Calu3 (cell line): Measurements from ENCODE around the gene NGEF. TPM values are rescaled to one million over a fixed set of nuclear protein-coding genes. Genes with fewer than 3 reads are reported as not detected.

Source experiments
- BruUV-seq: library from RNA; stranded (reverse); fragments of 400-500 nt; replicated peaks from 2 replicates; lab custom pipeline; 2021; lab: Mats Ljungman, UMichigan
- CTCF ChIA-PET: fragments of 300-600 bp; sonication (Branson Sonifier 250); formaldehyde crosslinking; loops from one replicate; lab custom pipeline; 2022; ENCODE audit warnings: antibody characterized with exemption; lab: Charles Lee
- DNase-seq: peaks from one replicate; pipeline ENCODE4 v3.0.0; 2022
- H3K27ac Mint-ChIP-seq: one replicate; pipeline ENCODE4 v1.8.0; 2022; ENCODE audit warnings: mixed read lengths; ENCODE audit not compliant: unreplicated experiment
- H3K27me3 Mint-ChIP-seq: one replicate; pipeline ENCODE4 v1.8.0; 2022; ENCODE audit warnings: mixed read lengths; ENCODE audit not compliant: unreplicated experiment
- H3K36me3 Mint-ChIP-seq: one replicate; pipeline ENCODE4 v1.8.0; 2022; ENCODE audit warnings: mild to moderate bottlenecking, moderate library complexity, mixed read lengths; ENCODE audit not compliant: insufficient read depth, unreplicated experiment
- H3K4me1 Mint-ChIP-seq: one replicate; pipeline ENCODE4 v1.8.0; 2022; ENCODE audit warnings: mild to moderate bottlenecking, low read depth, mixed read lengths; ENCODE audit not compliant: unreplicated experiment
- H3K4me3 Mint-ChIP-seq: one replicate; pipeline ENCODE4 v1.8.0; 2022; ENCODE audit warnings: mild to moderate bottlenecking, low read depth, moderate library complexity, mixed read lengths; ENCODE audit not compliant: unreplicated experiment
- H3K9me3 Mint-ChIP-seq: one replicate; pipeline ENCODE4 v1.8.0; 2022; ENCODE audit warnings: low read depth, mixed read lengths; ENCODE audit not compliant: unreplicated experiment
- intact Hi-C: fragments of 100-400 bp; cut with micrococcal nuclease; formaldehyde crosslinking; loops from one replicate; pipeline ENCODE4 v1.10.0; 2022; ENCODE audit not compliant: unreplicated experiment
- total RNA-seq: library from RNA; stranded (reverse); gene quantifications from 2 replicates; pipeline ENCODE4 v1.2.3, GENCODE V29; 2022
- TF ChIP-seq, protein P1 (sequence below): fragments of 200-600 bp; IDR thresholded peaks from one replicate; pipeline ENCODE4 v1.8.0; 2022; ENCODE audit warnings: antibody characterized with exemption; ENCODE audit not compliant: unreplicated experiment

Gene NGEF
- total RNA-seq, 1 experiment from 2014 or later: 1.7 TPM

GRCh38 chr2:232919141-232919540 is 93.9 kb downstream of the NGEF start:
- H3K27ac Mint-ChIP-seq: no peak overlapping the region
- H3K27me3 Mint-ChIP-seq: peaks cover 14% of the 10 kb centered on the region

GRCh38 chr2:232913903-232914302 is 99.2 kb downstream of the NGEF start:
- BruUV-seq: no TSS peak
- TF ChIP-seq, protein P1, sequence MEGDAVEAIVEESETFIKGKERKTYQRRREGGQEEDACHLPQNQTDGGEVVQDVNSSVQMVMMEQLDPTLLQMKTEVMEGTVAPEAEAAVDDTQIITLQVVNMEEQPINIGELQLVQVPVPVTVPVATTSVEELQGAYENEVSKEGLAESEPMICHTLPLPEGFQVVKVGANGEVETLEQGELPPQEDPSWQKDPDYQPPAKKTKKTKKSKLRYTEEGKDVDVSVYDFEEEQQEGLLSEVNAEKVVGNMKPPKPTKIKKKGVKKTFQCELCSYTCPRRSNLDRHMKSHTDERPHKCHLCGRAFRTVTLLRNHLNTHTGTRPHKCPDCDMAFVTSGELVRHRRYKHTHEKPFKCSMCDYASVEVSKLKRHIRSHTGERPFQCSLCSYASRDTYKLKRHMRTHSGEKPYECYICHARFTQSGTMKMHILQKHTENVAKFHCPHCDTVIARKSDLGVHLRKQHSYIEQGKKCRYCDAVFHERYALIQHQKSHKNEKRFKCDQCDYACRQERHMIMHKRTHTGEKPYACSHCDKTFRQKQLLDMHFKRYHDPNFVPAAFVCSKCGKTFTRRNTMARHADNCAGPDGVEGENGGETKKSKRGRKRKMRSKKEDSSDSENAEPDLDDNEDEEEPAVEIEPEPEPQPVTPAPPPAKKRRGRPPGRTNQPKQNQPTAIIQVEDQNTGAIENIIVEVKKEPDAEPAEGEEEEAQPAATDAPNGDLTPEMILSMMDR: no peak
- DNase-seq: no peak

More at GRCh38 chr2:232919141-232919540, 93.9 kb downstream of the NGEF start:
- CTCF ChIA-PET: no interaction called here
- Mint-ChIP-seq H3K4me1 (no peaks in the 10 kb centered on the region), H3K36me3 (no peaks in the 10 kb centered on the region), H3K9me3 (no peaks in the 10 kb centered on the region), H3K4me3 (no peak overlapping the region)
- intact Hi-C loops: no loop called here
- TF ChIP-seq, protein P1: no peak
- no peak for DNase-seq
- no TSS peak for BruUV-seq

DNA sequence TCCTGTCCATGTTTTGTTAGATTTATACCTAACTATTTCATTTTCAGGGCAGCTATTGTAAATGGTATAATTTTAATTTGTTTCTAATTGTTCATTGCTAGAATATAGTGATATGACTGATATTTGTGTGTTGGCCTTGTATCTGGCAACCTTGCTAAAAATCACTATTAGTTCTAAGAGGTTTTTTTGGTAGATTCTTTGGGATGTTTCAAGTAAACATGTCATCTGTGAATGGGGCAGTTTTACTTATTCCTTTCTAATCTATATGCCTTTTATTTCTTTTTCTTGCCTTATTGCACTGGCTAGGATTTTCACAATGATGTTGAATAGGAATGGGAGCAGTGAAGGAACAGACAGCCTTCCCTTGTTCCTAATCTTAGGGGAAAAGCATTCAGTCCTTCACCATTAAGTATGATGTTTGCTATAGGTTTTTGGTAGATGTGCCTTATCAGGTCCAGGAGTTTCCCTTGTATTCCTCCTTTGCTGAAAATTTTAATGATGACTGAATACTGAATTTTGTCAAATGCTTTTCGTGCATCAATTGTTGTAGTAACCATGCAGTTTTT is 101.3 kb downstream of the NGEF start:
- DNase-seq: no peak
- Mint-ChIP-seq H3K27ac (no peak overlapping the region), H3K36me3 (no peaks in the 10 kb centered on the region), H3K4me3 (no peak overlapping the region), H3K27me3 (no peaks in the 10 kb centered on the region), H3K4me1 (no peaks in the 10 kb centered on the region), H3K9me3 (peaks cover 8% of the 10 kb centered on the region)
- no TSS peak for BruUV-seq
- TF ChIP-seq, protein P1: no peak
- CTCF ChIA-PET: no interaction called here
- intact Hi-C loops: no loop called here

More at GRCh38 chr2:232913903-232914302, 99.2 kb downstream of the NGEF start:
- H3K9me3 Mint-ChIP-seq: peaks cover 8% of the 10 kb centered on the region
- H3K4me1 Mint-ChIP-seq: no peaks in the 10 kb centered on the region
- H3K27ac Mint-ChIP-seq: no peak overlapping the region
- CTCF ChIA-PET: no interaction called here
- no peak overlapping the region for H3K4me3 Mint-ChIP-seq
- H3K27me3 Mint-ChIP-seq: no peaks in the 10 kb centered on the region
- H3K36me3 Mint-ChIP-seq: no peaks in the 10 kb centered on the region
- intact Hi-C loops: no loop called here

DNA sequence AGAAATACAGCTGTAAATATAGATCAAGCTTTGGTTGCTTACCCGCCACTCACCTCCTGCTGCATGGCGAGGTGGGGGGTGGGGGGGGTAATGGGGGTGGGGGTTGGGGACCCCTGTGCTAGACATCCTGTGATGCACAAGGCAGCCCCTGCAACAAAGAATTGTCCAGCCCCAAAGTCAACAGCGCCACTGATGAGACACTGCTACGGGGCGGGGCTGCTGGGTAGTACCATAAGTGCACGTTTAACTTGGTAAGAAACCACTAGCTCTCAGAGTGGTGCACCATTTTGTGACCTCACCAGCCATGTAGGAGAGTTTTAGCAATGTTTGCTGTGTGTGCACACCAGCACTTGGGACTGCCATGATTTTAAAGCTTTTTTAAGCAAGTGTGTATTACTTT is 102.7 kb downstream of the NGEF start:
- no TSS peak for BruUV-seq
- TF ChIP-seq, protein P1: no peak
- Mint-ChIP-seq H3K27ac (no peak overlapping the region), H3K4me3 (no peak overlapping the region), H3K36me3 (no peaks in the 10 kb centered on the region), H3K9me3 (peaks cover 8% of the 10 kb centered on the region), H3K27me3 (no peaks in the 10 kb centered on the region), H3K4me1 (no peaks in the 10 kb centered on the region)
- intact Hi-C loops: no loop called here
- CTCF ChIA-PET: no interaction called here
- no peak for DNase-seq
